ENCODE results near the gene SHFL.
A peak's percentile ranks its signal among the peaks of the same experiment; 100 is the strongest.

SHFL gene

GRCh38 chr19:10087296-10088061 is 1.4 kb downstream of the SHFL start:
- Histone ChIP-seq H3K4me3 (ENCODE audit: low read length) (peak overlapping the region; percentile 97; the same call in 1 of the 2 replicates), H3K9me3 (ENCODE audit: control insufficient read depth, insufficient read depth, low read length) (no peaks in the 10 kb centered on the region), H3K27ac (ENCODE audit: low read length) (no peak overlapping the region), H3K4me1 (ENCODE audit: control insufficient read depth, insufficient read depth, low read length) (no peaks in the 10 kb centered on the region), H3K36me3 (ENCODE audit: control insufficient read depth, insufficient read depth, low read length) (0 out of 2 replicates have a peak, but pooled peaks cover 4% of the 10 kb centered on the region), H3K27me3 (ENCODE audit: control insufficient read depth, insufficient read depth, low read length) (no peaks in the 10 kb centered on the region)
- no peak for DNase-seq (ENCODE audit: low read depth, low spot score)
- no CpG with 5 or more reads among the region's 18 CpGs for WGBS (ENCODE audit: insufficient coverage, insufficient read length)

- no peak overlapping the region for H3K4me3 ChIP-seq (ENCODE audit: low read length)
- H3K27me3 ChIP-seq (ENCODE audit: control insufficient read depth, insufficient read depth, low read length) = no peaks in the 10 kb centered on the region
- H3K36me3 ChIP-seq (ENCODE audit: control insufficient read depth, insufficient read depth, low read length) = 0 out of 2 replicates have a peak, but pooled peaks cover 5% of the 10 kb centered on the region
- WGBS (ENCODE audit: insufficient coverage, insufficient read length) = no CpG with 5 or more reads among the region's 6 CpGs
- DNase-seq (ENCODE audit: low read depth, low spot score) = no peak
- no peaks in the 10 kb centered on the region for H3K9me3 ChIP-seq (ENCODE audit: control insufficient read depth, insufficient read depth, low read length)
- no peak overlapping the region for H3K27ac ChIP-seq (ENCODE audit: low read length)
- no peaks in the 10 kb centered on the region for H3K4me1 ChIP-seq (ENCODE audit: control insufficient read depth, insufficient read depth, low read length)
Measured at GRCh38 chr19:10088949-10089554, 2.9 kb downstream of the SHFL start.

- Histone ChIP-seq H3K9me3 (ENCODE audit: control insufficient read depth, insufficient read depth, low read length) (no peaks in the 10 kb centered on the region), H3K4me3 (ENCODE audit: low read length) (no peak overlapping the region), H3K36me3 (ENCODE audit: control insufficient read depth, insufficient read depth, low read length) (0 out of 2 replicates have a peak, but pooled peaks cover 5% of the 10 kb centered on the region), H3K27me3 (ENCODE audit: control insufficient read depth, insufficient read depth, low read length) (no peaks in the 10 kb centered on the region), H3K4me1 (ENCODE audit: control insufficient read depth, insufficient read depth, low read length) (no peaks in the 10 kb centered on the region), H3K27ac (ENCODE audit: low read length) (no peak overlapping the region)
- no peak for DNase-seq (ENCODE audit: low read depth, low spot score)
- no CpG with 5 or more reads among the region's 15 CpGs for WGBS (ENCODE audit: insufficient coverage, insufficient read length)
Measured at GRCh38 chr19:10089801-10090375, 3.8 kb downstream of the SHFL start.

- no peak overlapping the region for H3K27ac ChIP-seq (ENCODE audit: low read length)
- H3K36me3 ChIP-seq (ENCODE audit: control insufficient read depth, insufficient read depth, low read length) = 0 out of 2 replicates have a peak, but pooled peaks cover 5% of the 10 kb centered on the region
- no peak for DNase-seq (ENCODE audit: low read depth, low spot score)
Measured at GRCh38 chr19:10091370-10091687, 5.2 kb downstream of the SHFL start.

GRCh38 chr19:10091895-10092641 is 6.0 kb downstream of the SHFL start:
- H3K4me1 ChIP-seq (ENCODE audit: control insufficient read depth, insufficient read depth, low read length) = no peaks in the 10 kb centered on the region; the same call in 1 of the 2 replicates
- H3K27ac ChIP-seq (ENCODE audit: low read length) = no peak overlapping the region
- H3K4me3 ChIP-seq (ENCODE audit: low read length) = no peak overlapping the region
- H3K9me3 ChIP-seq (ENCODE audit: control insufficient read depth, insufficient read depth, low read length) = no peaks in the 10 kb centered on the region
- no CpG with 5 or more reads among the region's 13 CpGs for WGBS (ENCODE audit: insufficient coverage, insufficient read length)
- H3K27me3 ChIP-seq (ENCODE audit: control insufficient read depth, insufficient read depth, low read length) = peaks cover 3% of the 10 kb centered on the region; the same call in 1 of the 2 replicates
- no peak for DNase-seq (ENCODE audit: low read depth, low spot score)
- 0 out of 2 replicates have a peak, but pooled peaks cover 5% of the 10 kb centered on the region for H3K36me3 ChIP-seq (ENCODE audit: control insufficient read depth, insufficient read depth, low read length)

More at GRCh38 chr19:10091370-10091687, 5.2 kb downstream of the SHFL start:
- peaks cover 3% of the 10 kb centered on the region; the same call in 1 of the 2 replicates for H3K27me3 ChIP-seq (ENCODE audit: control insufficient read depth, insufficient read depth, low read length)
- WGBS (ENCODE audit: insufficient coverage, insufficient read length) = no CpG with 5 or more reads among the region's 17 CpGs
- no peak overlapping the region for H3K4me3 ChIP-seq (ENCODE audit: low read length)
- no peaks in the 10 kb centered on the region for H3K9me3 ChIP-seq (ENCODE audit: control insufficient read depth, insufficient read depth, low read length)
- H3K4me1 ChIP-seq (ENCODE audit: control insufficient read depth, insufficient read depth, low read length) = no peaks in the 10 kb centered on the region; the same call in 1 of the 2 replicates

GRCh38 chr19:10092648-10093294 is 6.7 kb downstream of the SHFL start:
- H3K9me3 ChIP-seq (ENCODE audit: control insufficient read depth, insufficient read depth, low read length) = no peaks in the 10 kb centered on the region
- no CpG with 5 or more reads among the region's 9 CpGs for WGBS (ENCODE audit: insufficient coverage, insufficient read length)
- H3K27ac ChIP-seq (ENCODE audit: low read length) = no peak overlapping the region
- H3K27me3 ChIP-seq (ENCODE audit: control insufficient read depth, insufficient read depth, low read length) = peaks cover 3% of the 10 kb centered on the region; the same call in 1 of the 2 replicates
- DNase-seq (ENCODE audit: low read depth, low spot score) = no peak
- 0 out of 2 replicates have a peak, but pooled peaks cover 5% of the 10 kb centered on the region for H3K36me3 ChIP-seq (ENCODE audit: control insufficient read depth, insufficient read depth, low read length)
- no peaks in the 10 kb centered on the region; the same call in 1 of the 2 replicates for H3K4me1 ChIP-seq (ENCODE audit: control insufficient read depth, insufficient read depth, low read length)
- H3K4me3 ChIP-seq (ENCODE audit: low read length) = no peak overlapping the region

GRCh38 chr19:10093295-10094186 is 7.4 kb downstream of the SHFL start:
- H3K4me1 ChIP-seq (ENCODE audit: control insufficient read depth, insufficient read depth, low read length) = no peaks in the 10 kb centered on the region; the same call in 1 of the 2 replicates
- no peak overlapping the region for H3K4me3 ChIP-seq (ENCODE audit: low read length)
- H3K27me3 ChIP-seq (ENCODE audit: control insufficient read depth, insufficient read depth, low read length) = peaks cover 3% of the 10 kb centered on the region; the same call in 1 of the 2 replicates
- H3K27ac ChIP-seq (ENCODE audit: low read length) = no peak overlapping the region
- no peak for DNase-seq (ENCODE audit: low read depth, low spot score)
- no CpG with 5 or more reads among the region's 22 CpGs for whole genome bisulfite sequencing (ENCODE audit: insufficient coverage, insufficient read length)
- 0 out of 2 replicates have a peak, but pooled peaks cover 5% of the 10 kb centered on the region for H3K36me3 ChIP-seq (ENCODE audit: control insufficient read depth, insufficient read depth, low read length)
- H3K9me3 ChIP-seq (ENCODE audit: control insufficient read depth, insufficient read depth, low read length) = no peaks in the 10 kb centered on the region

GRCh38 chr19:10095622-10095947 is 9.5 kb downstream of the SHFL start:
- DNase-seq (ENCODE audit: low read depth, low spot score) = no peak
- Histone ChIP-seq H3K4me1 (ENCODE audit: control insufficient read depth, insufficient read depth, low read length) (no peaks in the 10 kb centered on the region; the same call in 1 of the 2 replicates), H3K27ac (ENCODE audit: low read length) (no peak overlapping the region), H3K9me3 (ENCODE audit: control insufficient read depth, insufficient read depth, low read length) (no peaks in the 10 kb centered on the region), H3K36me3 (ENCODE audit: control insufficient read depth, insufficient read depth, low read length) (0 out of 2 replicates have a peak, but pooled peaks cover 5% of the 10 kb centered on the region), H3K27me3 (ENCODE audit: control insufficient read depth, insufficient read depth, low read length) (peaks cover 3% of the 10 kb centered on the region; the same call in 1 of the 2 replicates), H3K4me3 (ENCODE audit: low read length) (no peak overlapping the region)
- WGBS (ENCODE audit: insufficient coverage, insufficient read length) = no CpG with 5 or more reads among the region's 7 CpGs

GRCh38 chr19:10095948-10096614 is 10.0 kb downstream of the SHFL start:
- H3K27me3 ChIP-seq (ENCODE audit: control insufficient read depth, insufficient read depth, low read length) = peaks cover 3% of the 10 kb centered on the region; the same call in 1 of the 2 replicates
- H3K9me3 ChIP-seq (ENCODE audit: control insufficient read depth, insufficient read depth, low read length) = no peaks in the 10 kb centered on the region
- H3K36me3 ChIP-seq (ENCODE audit: control insufficient read depth, insufficient read depth, low read length) = 0 out of 2 replicates have a peak, but pooled peaks cover 5% of the 10 kb centered on the region
- no peaks in the 10 kb centered on the region; the same call in 1 of the 2 replicates for H3K4me1 ChIP-seq (ENCODE audit: control insufficient read depth, insufficient read depth, low read length)
- no peak for DNase-seq (ENCODE audit: low read depth, low spot score)
- H3K4me3 ChIP-seq (ENCODE audit: low read length) = peak overlapping the region; percentile 18; the same call in 1 of the 2 replicates
- no peak overlapping the region for H3K27ac ChIP-seq (ENCODE audit: low read length)
- no CpG with 5 or more reads among the region's 97 CpGs for WGBS (ENCODE audit: insufficient coverage, insufficient read length)
